ENCODE measurements around the gene AP1M1. TPM values are rescaled to one million over a fixed set of nuclear protein-coding genes. Genes with fewer than 3 reads are reported as not detected.

The AP1M1 gene
- total RNA-seq, 4 donors from 2014 or later, result 21.2 to 80.9 (median 32.7) TPM

GRCh38 chr19:16290692-16291091 is 93.0 kb downstream of the AP1M1 start:
- intact Hi-C loops (cut with DNase I; ENCODE audit: low total_unique reads), result no loop called here

GRCh38 chr19:16293118-16294091 is 95.7 kb downstream of the AP1M1 start:
- no peaks in the 10 kb centered on the region for H3K27me3 ChIP-seq
- DNase-seq, result peak; percentile 93 to 98
- TF ChIP-seq CTCF (IDR thresholded peaks at IDR 0.05) (no peak), POLR2A (IDR thresholded peaks at IDR 0.05) (peak in 1 of 2 donors; percentile 27)
- H3K9me3 ChIP-seq, result no peaks in the 10 kb centered on the region
- intact Hi-C loops (cut with DNase I; ENCODE audit: low total_unique reads), result no loop called here
- no peaks in the 10 kb centered on the region for H3K36me3 ChIP-seq
- peak overlapping the region; percentile 2 to 23 for H3K4me3 ChIP-seq
- H3K27ac ChIP-seq, result peak overlapping the region; percentile 97 to 98
- H3K4me1 ChIP-seq, result peaks cover 5 to 7% of the 10 kb centered on the region in 2 donors

More at GRCh38 chr19:16290692-16291091, 93.0 kb downstream of the AP1M1 start:
- Histone ChIP-seq H3K27ac (peak overlapping the region; percentile 97 to 98), H3K4me3 (no peak overlapping the region), H3K27me3 (no peaks in the 10 kb centered on the region), H3K36me3 (no peaks in the 10 kb centered on the region), H3K9me3 (no peaks in the 10 kb centered on the region), H3K4me1 (peaks cover 5 to 7% of the 10 kb centered on the region in 2 donors)
- peak in 1 of 2 donors; percentile 54 for DNase-seq
- peak in 1 of 2 donors; percentile 21 for TF ChIP-seq POLR2A (IDR thresholded peaks at IDR 0.05)
- TF ChIP-seq CTCF (IDR thresholded peaks at IDR 0.05), result no peak

- TF ChIP-seq POLR2A (IDR thresholded peaks at IDR 0.05) (no peak), CTCF (IDR thresholded peaks at IDR 0.05) (no peak)
- H3K27ac ChIP-seq, result peak overlapping the region; percentile 97 to 98
- H3K36me3 ChIP-seq, result no peaks in the 10 kb centered on the region
- intact Hi-C loops (cut with DNase I; ENCODE audit: low total_unique reads), result no loop called here
- H3K27me3 ChIP-seq, result no peaks in the 10 kb centered on the region
- no peaks in the 10 kb centered on the region for H3K9me3 ChIP-seq
- H3K4me3 ChIP-seq, result no peak overlapping the region
- H3K4me1 ChIP-seq, result peaks cover 5 to 7% of the 10 kb centered on the region in 2 donors
- DNase-seq, result peak; percentile 56 to 62
These were observed 97.3 kb downstream of the AP1M1 start for GRCh38 chr19:16295057-16295456.

Small RNA genes within 50 kb of the gene (small RNA-seq; reads per million reads assigned to genes)
- gene RF00017, result not detected

Other genes with a start within 250 kb of the AP1M1 start
- gene OR10H4, start 248.9 kb upstream of the AP1M1 start, total RNA-seq, result not detected
- 100 to 1,000 TPM; 423 to 862 (median 517) TPM for gene TPM4, start 121.4 kb upstream of the AP1M1 start, total RNA-seq
- 10 to 100 TPM; 13.3 to 67.4 (median 40.7) TPM for gene RAB8A, start 86.0 kb upstream of the AP1M1 start, total RNA-seq
- 1 to 10 TPM in 3 of 4 donors, not detected in 1; 1.4 to 3.1 (median 2.4) TPM for gene HSH2D, start 54.2 kb upstream of the AP1M1 start, total RNA-seq
- gene CIB3, start 24.4 kb upstream of the AP1M1 start, total RNA-seq, result not detected
- gene FAM32A, start 12.5 kb upstream of the AP1M1 start, total RNA-seq, result 100 to 1,000 TPM in 1 of 4 donors, 10 to 100 TPM in 3; 17.6 to 106 (median 31.0) TPM
- 100 to 1,000 TPM in 2 of 4 donors, 10 to 100 TPM in 2; 16.5 to 139 (median 81.8) TPM for gene KLF2, start 126.9 kb downstream of the AP1M1 start, total RNA-seq

Measured in uterus (tissue), 4 donors.